K562 (cell line): ENCODE data around the gene PHPT1. TPM values are rescaled to one million over a fixed set of nuclear protein-coding genes. Genes with fewer than 3 reads are reported as not detected.
A peak's percentile ranks its signal among the peaks of the same experiment; 100 is the strongest.

Experiments
- CBX1 ChIP-seq: sonication (generic); IDR thresholded peaks from 2 replicates; pipeline ENCODE4 v1.6.1; 2016; ENCODE audit warnings: antibody characterized with exemption, low read depth, mild to moderate bottlenecking
- EP300 ChIP-seq: IDR thresholded peaks from 2 replicates; pipeline ENCODE4 v1.6.1; 2012; ENCODE audit warnings: low read length, improper control_type of control experiment
- HMGN3 ChIP-seq: IDR thresholded peaks from 2 replicates; pipeline ENCODE4 v1.6.1; 2011; ENCODE audit warnings: borderline replicate concordance, low read depth, mild to moderate bottlenecking, mixed read lengths, low read length; ENCODE audit not compliant: insufficient read length; ENCODE audit errors: extremely low read depth
- JUND ChIP-seq, 2 experiments: IDR thresholded peaks; 2 replicates in 1 of 2; 3 replicates in 1 of 2; pipeline ENCODE4 v1.6.1; 2011; ENCODE audit warnings: borderline replicate concordance in 2 of 2, low read depth in 2 of 2, low read length in 2 of 2, improper control_type of control experiment in 1 of 2, missing biosample characterization in 1 of 2, missing genetic modification characterization in 1 of 2, missing genetic modification reagents in 1 of 2
- MBD1 ChIP-seq: fragments of 250-450 bp; sonication (Bioruptor Pico); IDR thresholded peaks from 2 replicates; pipeline ENCODE4 v1.8.0; 2022; ENCODE audit warnings: inconsistent platforms
- MEF2D ChIP-seq: conservative IDR thresholded peaks from 2 replicates; pipeline ENCODE4 v1.6.1; 2016; ENCODE audit warnings: low read depth, missing genetic modification characterization, missing compliant biosample characterization
- MXD1 ChIP-seq: fragments of 250-450 bp; sonication (Bioruptor Pico); IDR thresholded peaks from 2 replicates; pipeline ENCODE4 v1.8.0; 2021; ENCODE audit warnings: borderline replicate concordance, mild to moderate bottlenecking, moderate library complexity; ENCODE audit not compliant: poor library complexity, severe bottlenecking
- MYC ChIP-seq, 2 experiments: fragments of 250-450 bp in 1 of 2; sonication (Bioruptor Pico) in 1 of 2; IDR thresholded peaks; 2 replicates each; pipeline versions ENCODE4 v1.5.1 to v1.6.1; 2012 to 2021; ENCODE audit warnings: low read depth in 2 of 2, borderline replicate concordance in 1 of 2, improper control_type of control experiment in 1 of 2, low read length in 1 of 2, mild to moderate bottlenecking in 1 of 2, moderate library complexity in 1 of 2
- PATZ1 ChIP-seq: fragments of 250-450 bp; sonication (Bioruptor Pico); IDR thresholded peaks from 2 replicates; pipeline ENCODE4 v1.5.0; 2020; ENCODE audit warnings: mild to moderate bottlenecking, borderline replicate concordance
- SNIP1 ChIP-seq: fragments of 450-650 bp; IDR thresholded peaks from 2 replicates; pipeline ENCODE4 v1.7.1; 2017; ENCODE audit warnings: low read depth, mild to moderate bottlenecking
- TFAM ChIP-seq: fragments of 250-450 bp; sonication (Bioruptor Pico); conservative IDR thresholded peaks from 2 replicates; pipeline ENCODE4 v1.5.0; 2021; ENCODE audit warnings: mild to moderate bottlenecking, moderate library complexity
- TFAP4 ChIP-seq: sonication (generic); formaldehyde crosslinking; IDR thresholded peaks from 2 replicates; pipeline ENCODE4 v1.8.0; 2022; ENCODE audit warnings: missing genetic modification reagents, mild to moderate bottlenecking, moderate library complexity, borderline replicate concordance
- U2AF2 ChIP-seq: fragments of 200-400 bp; formaldehyde crosslinking; optimal IDR thresholded peaks from 2 replicates; pipeline ENCODE3; 2017; ENCODE audit warnings: low read depth, mild to moderate bottlenecking, low read length
- XRCC3 ChIP-seq: fragments of 450-650 bp; IDR thresholded peaks from 2 replicates; pipeline ENCODE4 v1.6.1; 2017; ENCODE audit warnings: mild to moderate bottlenecking, moderate library complexity
- ZBTB7A ChIP-seq: IDR thresholded peaks from 2 replicates; pipeline ENCODE4 v1.6.1; 2011; ENCODE audit warnings: low read depth, mild to moderate bottlenecking, low read length, moderate library complexity, borderline replicate concordance; ENCODE audit not compliant: control insufficient read depth
- ZKSCAN1 ChIP-seq: fragments of 150-350 bp; IDR thresholded peaks from 2 replicates; pipeline ENCODE4 v1.6.1; 2016; ENCODE audit warnings: low read depth, low read length
- ZNF3 ChIP-seq: fragments of 250-450 bp; sonication (Bioruptor Pico); IDR thresholded peaks from 2 replicates; pipeline ENCODE4 v1.5.0; 2021; ENCODE audit warnings: mild to moderate bottlenecking, moderate library complexity
- polyA plus RNA-seq, 8 experiments: library from polyadenylated mRNA; depleted of rRNA in 4 of 8; stranded (reverse) in 5 of 8; unstranded in 3 of 8; fragments of >200 nt; fragmentation: Nextera tagmentation in 2 of 8; fragmentation: Illumina TruSeq in 1 of 8; extraction: Ambion mirVana in 2 of 8; extraction: Trizol in 1 of 8; gene quantifications; 2 replicates each; pipeline versions ENCODE4 v1.2.1 to v1.2.3, GENCODE V29; 2011 to 2014; ENCODE audit warnings: inconsistent platforms in 1 of 8, missing spikeins in 1 of 8
- total RNA-seq, 7 experiments: library from RNA; depleted of rRNA in 6 of 7; stranded (reverse); fragments of >200 nt in 6 of 7; fragmentation: Illumina TruSeq in 2 of 7; extraction: Trizol in 2 of 7; gene quantifications; 2 replicates each; pipeline versions ENCODE4 v1.2.1 to v1.2.3, GENCODE V29; 2011 to 2021; ENCODE audit warnings: low replicate concordance in 1 of 7
- TF ChIP-seq, protein P1 (sequence below), 2 experiments: fragments of 200-800 bp in 1 of 2; sonication (Bioruptor generic) in 1 of 2; sonication (generic) in 1 of 2; formaldehyde crosslinking in 1 of 2; IDR thresholded peaks in 1 of 2; conservative IDR thresholded peaks in 1 of 2; 2 replicates each; pipeline versions ENCODE4 v1.5.0 to v1.6.1; 2016 to 2020; ENCODE audit warnings: missing compliant biosample characterization in 1 of 2, missing genetic modification characterization in 1 of 2, missing genetic modification reagents in 1 of 2

Gene PHPT1
- total and polyA plus RNA-seq, 9 of the 15 experiments (the other 6 are each of a cell fraction or from before 2014, with no cell fraction given) = 20.9 to 166 (median 129) TPM

GRCh38 chr9:136807281-136808074 lies 41.7 kb upstream of the PHPT1 start, which contains the start of gene RABL6 (continued):
- TF ChIP-seq U2AF2 (no peak), MYC (IDR thresholded peaks at IDR 0.05; ENCODE audit: low read depth, low read length) (peak; percentile 43; the same call in 1 of the 2 replicates), MYC (CRISPR knock-in tag; IDR thresholded peaks at IDR 0.05; ENCODE audit: borderline replicate concordance, low read depth) (no peak), PATZ1 (CRISPR knock-in tag) (no peak), ZBTB7A (no peak), EP300 (no peak; the same call in 1 of the 2 replicates), ZKSCAN1 (no peak), HMGN3 (peak; percentile 69), XRCC3 (no peak), TFAP4 (peak; percentile 57; the same call in 1 of the 2 replicates), CBX1 (no peak; the same call in 1 of the 2 replicates), SNIP1 (no peak), MBD1 (CRISPR knock-in tag) (no peak), JUND (IDR thresholded peaks at IDR 0.05; ENCODE audit: borderline replicate concordance, low read depth, low read length) (no peak), JUND (tag; IDR thresholded peaks at IDR 0.05; ENCODE audit: borderline replicate concordance, low read depth, low read length) (no peak), ZNF3 (CRISPR knock-in tag) (no peak), MEF2D (tag) (no peak), MXD1 (CRISPR knock-in tag) (no peak), TFAM (no peak)
- TF ChIP-seq, protein P1, sequence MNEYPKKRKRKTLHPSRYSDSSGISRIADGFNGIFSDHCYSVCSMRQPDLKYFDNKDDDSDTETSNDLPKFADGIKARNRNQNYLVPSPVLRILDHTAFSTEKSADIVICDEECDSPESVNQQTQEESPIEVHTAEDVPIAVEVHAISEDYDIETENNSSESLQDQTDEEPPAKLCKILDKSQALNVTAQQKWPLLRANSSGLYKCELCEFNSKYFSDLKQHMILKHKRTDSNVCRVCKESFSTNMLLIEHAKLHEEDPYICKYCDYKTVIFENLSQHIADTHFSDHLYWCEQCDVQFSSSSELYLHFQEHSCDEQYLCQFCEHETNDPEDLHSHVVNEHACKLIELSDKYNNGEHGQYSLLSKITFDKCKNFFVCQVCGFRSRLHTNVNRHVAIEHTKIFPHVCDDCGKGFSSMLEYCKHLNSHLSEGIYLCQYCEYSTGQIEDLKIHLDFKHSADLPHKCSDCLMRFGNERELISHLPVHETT (CRISPR knock-in tag; conservative IDR thresholded peaks at IDR 0.05 in 1 of 2, IDR thresholded peaks at IDR 0.05 in 1 of 2) = peak in 1 of 2 experiments; percentile 84; a peak in 2 of 4 replicates
